Duodenal mucosa (tissue), 2 donors: ENCODE data around the gene LEMD3.

Experiments
- H3K27ac ChIP-seq: one replicate; pipeline ENCODE4 v1.7.0; 2013; ENCODE audit warnings: low read depth, low read length
- H3K27me3 ChIP-seq, 2 donors: one replicate each; pipeline ENCODE4 v1.7.0; 2013; ENCODE audit warnings: low read length in 2 of 2, control low read depth in 1 of 2; ENCODE audit not compliant: insufficient read depth in 2 of 2, control insufficient read depth in 1 of 2
- H3K36me3 ChIP-seq, 2 donors: one replicate each; pipeline ENCODE4 v1.7.0; 2013; ENCODE audit warnings: low read length in 2 of 2, control low read depth in 1 of 2; ENCODE audit not compliant: insufficient read depth in 2 of 2, control insufficient read depth in 1 of 2
- H3K4me1 ChIP-seq, 2 donors: one replicate each; pipeline ENCODE4 v1.7.0; 2013; ENCODE audit warnings: low read length in 2 of 2, control low read depth in 1 of 2; ENCODE audit not compliant: insufficient read depth in 2 of 2, control insufficient read depth in 1 of 2
- H3K4me3 ChIP-seq, 2 donors: one replicate each; pipeline ENCODE4 v1.7.0; 2013; ENCODE audit warnings: low read length in 2 of 2, low read depth in 1 of 2
- H3K9ac ChIP-seq, 2 donors: one replicate each; pipeline ENCODE4 v1.7.0; 2013; ENCODE audit warnings: low read length in 2 of 2, low read depth in 1 of 2
- H3K9me3 ChIP-seq, 2 donors: one replicate each; pipeline ENCODE4 v1.7.0; 2013; ENCODE audit warnings: low read length in 2 of 2, control low read depth in 1 of 2; ENCODE audit not compliant: control insufficient read depth in 1 of 2

LEMD3 gene

GRCh38 chr12:65237153-65237552 lies 67.8 kb downstream of the LEMD3 start:
- no peak overlapping the region for H3K9ac ChIP-seq
- H3K27me3 ChIP-seq, result no peaks in the 10 kb centered on the region
- H3K4me3 ChIP-seq, result no peak overlapping the region
- H3K36me3 ChIP-seq, result peaks cover 0 to 20% of the 10 kb centered on the region in 2 donors
- no peak overlapping the region for H3K27ac ChIP-seq
- no peaks in the 10 kb centered on the region for H3K4me1 ChIP-seq
- no peaks in the 10 kb centered on the region for H3K9me3 ChIP-seq

- H3K4me3 ChIP-seq, result no peak overlapping the region
- no peaks in the 10 kb centered on the region for H3K4me1 ChIP-seq
- H3K9me3 ChIP-seq, result no peaks in the 10 kb centered on the region
- H3K27me3 ChIP-seq, result no peaks in the 10 kb centered on the region
- H3K27ac ChIP-seq, result no peak overlapping the region
- H3K9ac ChIP-seq, result no peak overlapping the region
- H3K36me3 ChIP-seq, result peaks cover 0 to 32% of the 10 kb centered on the region in 2 donors
Measured at GRCh38 chr12:65238609-65239008, 69.2 kb downstream of the LEMD3 start.

- no peaks in the 10 kb centered on the region for H3K27me3 ChIP-seq
- H3K4me1 ChIP-seq, result no peaks in the 10 kb centered on the region
- H3K9me3 ChIP-seq, result no peaks in the 10 kb centered on the region
- H3K4me3 ChIP-seq, result no peak overlapping the region
- no peak overlapping the region for H3K27ac ChIP-seq
- H3K36me3 ChIP-seq, result peaks cover 0 to 12% of the 10 kb centered on the region in 2 donors
- H3K9ac ChIP-seq, result no peak overlapping the region
Measured at GRCh38 chr12:65248656-65249633, 79.6 kb downstream of the LEMD3 start.

- H3K4me1 ChIP-seq, result no peaks in the 10 kb centered on the region
- no peaks in the 10 kb centered on the region for H3K9me3 ChIP-seq
- H3K27me3 ChIP-seq, result no peaks in the 10 kb centered on the region
- no peak overlapping the region for H3K9ac ChIP-seq
- no peak overlapping the region for H3K4me3 ChIP-seq
- no peaks in the 10 kb centered on the region for H3K36me3 ChIP-seq
- H3K27ac ChIP-seq, result no peak overlapping the region
Measured at GRCh38 chr12:65252515-65252914, 83.1 kb downstream of the LEMD3 start.

GRCh38 chr12:65257986-65258385 lies 88.6 kb downstream of the LEMD3 start:
- Histone ChIP-seq H3K27me3 (no peaks in the 10 kb centered on the region), H3K4me1 (no peaks in the 10 kb centered on the region), H3K27ac (no peak overlapping the region), H3K36me3 (no peaks in the 10 kb centered on the region), H3K9me3 (no peaks in the 10 kb centered on the region), H3K9ac (no peak overlapping the region), H3K4me3 (no peak overlapping the region)

- H3K9me3 ChIP-seq, result no peaks in the 10 kb centered on the region
- H3K27me3 ChIP-seq, result no peaks in the 10 kb centered on the region
- no peak overlapping the region for H3K27ac ChIP-seq
- H3K36me3 ChIP-seq, result no peaks in the 10 kb centered on the region
- no peak overlapping the region for H3K9ac ChIP-seq
- H3K4me3 ChIP-seq, result no peak overlapping the region
- no peaks in the 10 kb centered on the region for H3K4me1 ChIP-seq
Measured at GRCh38 chr12:65259501-65259900, 90.1 kb downstream of the LEMD3 start.

- Histone ChIP-seq H3K4me3 (no peak overlapping the region), H3K27me3 (no peaks in the 10 kb centered on the region), H3K9ac (no peak overlapping the region), H3K27ac (no peak overlapping the region), H3K9me3 (no peaks in the 10 kb centered on the region), H3K4me1 (no peaks in the 10 kb centered on the region), H3K36me3 (no peaks in the 10 kb centered on the region)
Measured at GRCh38 chr12:65263777-65264176, 94.4 kb downstream of the LEMD3 start.

- no peaks in the 10 kb centered on the region for H3K36me3 ChIP-seq
- no peak overlapping the region for H3K4me3 ChIP-seq
- H3K4me1 ChIP-seq, result no peaks in the 10 kb centered on the region
- no peaks in the 10 kb centered on the region for H3K9me3 ChIP-seq
- no peak overlapping the region for H3K9ac ChIP-seq
- H3K27me3 ChIP-seq, result no peaks in the 10 kb centered on the region
- H3K27ac ChIP-seq, result no peak overlapping the region
Measured at GRCh38 chr12:65266408-65266807, 97.0 kb downstream of the LEMD3 start.

- no peaks in the 10 kb centered on the region for H3K36me3 ChIP-seq
- no peaks in the 10 kb centered on the region for H3K4me1 ChIP-seq
- no peak overlapping the region for H3K4me3 ChIP-seq
- no peak overlapping the region for H3K27ac ChIP-seq
- H3K9ac ChIP-seq, result no peak overlapping the region
- no peaks in the 10 kb centered on the region for H3K9me3 ChIP-seq
- H3K27me3 ChIP-seq, result no peaks in the 10 kb centered on the region
Measured at GRCh38 chr12:65269603-65270002, 100.2 kb downstream of the LEMD3 start.

GRCh38 chr12:65274602-65275272 lies 105.4 kb downstream of the LEMD3 start:
- Histone ChIP-seq H3K36me3 (no peaks in the 10 kb centered on the region), H3K9me3 (no peaks in the 10 kb centered on the region), H3K27ac (no peak overlapping the region), H3K9ac (no peak overlapping the region), H3K4me1 (peaks cover 0 to 4% of the 10 kb centered on the region in 2 donors), H3K4me3 (no peak overlapping the region), H3K27me3 (peaks cover 4 to 14% of the 10 kb centered on the region in 2 donors)
